IMR-90 (cell line): Measurements from ENCODE around the gene TGFBRAP1. TPM values are rescaled to one million over a fixed set of nuclear protein-coding genes. Genes with fewer than 3 reads are reported as not detected.

Experiments
- ATAC-seq: fragments of 200-7000 bp; cut with Tn5 transposase; 2 replicates; pipeline ENCODE4 v1.9.1; 2020; ENCODE audit warnings: low read depth, mild to moderate bottlenecking, moderate library complexity
- BruUV-seq: library from RNA; stranded (reverse); fragments of 400-500 nt; replicated peaks from 2 replicates; lab custom pipeline; 2021; lab: Mats Ljungman, UMichigan
- CTCF ChIA-PET: fragments of 300-600 bp; formaldehyde crosslinking; extraction: SDS; loops from one replicate; lab custom pipeline; 2021; ENCODE audit warnings: antibody characterized with exemption; lab: Yijun Ruan, JAX
- POLR2A ChIA-PET: fragments of 300-600 bp; sonication (Branson Sonifier 250); formaldehyde crosslinking; loops from one replicate; lab custom pipeline; 2022; ENCODE audit warnings: antibody characterized with exemption; ENCODE audit not compliant: unreplicated experiment; lab: Charles Lee
- DNase-seq: peaks from one replicate; pipeline ENCODE4 v3.0.0; 2013
- H2AFZ ChIP-seq: replicated peaks from 2 replicates; pipeline ENCODE3; 2013; ENCODE audit warnings: low read length, mild to moderate bottlenecking; ENCODE audit not compliant: poor library complexity
- H2AK5ac ChIP-seq: 2 replicates; pipeline ENCODE4 v1.6.1; 2013; ENCODE audit warnings: low read depth, low read length, inconsistent platforms
- H2AK9ac ChIP-seq: replicated peaks from 2 replicates; pipeline ENCODE3; 2013; ENCODE audit warnings: mild to moderate bottlenecking, low read depth, low read length, moderate library complexity; ENCODE audit not compliant: poor library complexity
- H2BK120ac ChIP-seq: 2 replicates; pipeline ENCODE4 v1.6.1; 2013; ENCODE audit warnings: low read depth, low read length, inconsistent platforms
- H2BK15ac ChIP-seq: 3 replicates; pipeline ENCODE4 v1.6.1; 2013; ENCODE audit warnings: low read depth, low read length, inconsistent platforms
- H2BK20ac ChIP-seq: 2 replicates; pipeline ENCODE4 v1.6.1; 2013; ENCODE audit warnings: low read depth, mild to moderate bottlenecking, inconsistent platforms, low read length, moderate library complexity
- H2BK5ac ChIP-seq: 2 replicates; pipeline ENCODE4 v1.6.1; 2013; ENCODE audit warnings: mild to moderate bottlenecking, low read depth, low read length, inconsistent platforms; ENCODE audit not compliant: poor library complexity, severe bottlenecking
- H3K14ac ChIP-seq: replicated peaks from 2 replicates; pipeline ENCODE4 v1.6.1; 2013; ENCODE audit warnings: low read depth, low read length, inconsistent platforms
- H3K18ac ChIP-seq: 2 replicates; pipeline ENCODE4 v1.6.1; 2013; ENCODE audit warnings: low read depth, low read length, control low read depth
- H3K23ac ChIP-seq: 2 replicates; pipeline ENCODE4 v1.6.1; 2013; ENCODE audit warnings: low read depth, low read length, inconsistent platforms
- H3K27ac ChIP-seq: 2 replicates; pipeline ENCODE4 v1.5.1; 2013; ENCODE audit warnings: mild to moderate bottlenecking, control low read depth, low read length; ENCODE audit not compliant: insufficient read depth
- H3K27me3 ChIP-seq: 2 replicates; pipeline ENCODE4 v1.6.1; 2013; ENCODE audit warnings: low read length; ENCODE audit not compliant: control insufficient read depth, insufficient read depth
- H3K36me3 ChIP-seq: 2 replicates; pipeline ENCODE4 v1.6.1; 2013; ENCODE audit warnings: low read length, mixed read lengths; ENCODE audit not compliant: control insufficient read depth, insufficient read depth
- H3K4ac ChIP-seq: 2 replicates; pipeline ENCODE4 v1.6.1; 2013; ENCODE audit warnings: low read depth, low read length, inconsistent platforms
- H3K4me1 ChIP-seq: 2 replicates; pipeline ENCODE4 v1.6.1; 2013; ENCODE audit warnings: low read length, mixed read lengths; ENCODE audit not compliant: control insufficient read depth, insufficient read depth
- H3K4me2 ChIP-seq: 2 replicates; pipeline ENCODE4 v1.6.1; 2013; ENCODE audit warnings: low read depth, mild to moderate bottlenecking, control low read depth, low read length, moderate library complexity
- H3K4me3 ChIP-seq: 2 replicates; pipeline ENCODE4 v1.5.1; 2013; ENCODE audit warnings: low read depth, mild to moderate bottlenecking, control low read depth, low read length, moderate library complexity; ENCODE audit not compliant: insufficient read depth
- H3K56ac ChIP-seq: 2 replicates; pipeline ENCODE4 v1.6.1; 2013; ENCODE audit warnings: low read length, inconsistent platforms; ENCODE audit not compliant: insufficient read depth; ENCODE audit errors: extremely low read depth
- H3K79me1 ChIP-seq, 2 experiments: 2 replicates each; pipeline ENCODE4 v1.6.1; 2013; ENCODE audit warnings: low read length in 2 of 2, inconsistent platforms in 1 of 2, low read depth in 1 of 2
- H3K9ac ChIP-seq: 2 replicates; pipeline ENCODE4 v1.6.1; 2013; ENCODE audit warnings: low read depth, low read length, control low read depth
- H3K9me1 ChIP-seq: 2 replicates; pipeline ENCODE4 v1.6.1; 2013; ENCODE audit warnings: low read length, inconsistent platforms; ENCODE audit not compliant: insufficient read depth
- H3K9me3 ChIP-seq: 2 replicates; pipeline ENCODE4 v1.6.1; 2013; ENCODE audit warnings: low read length; ENCODE audit not compliant: control insufficient read depth, insufficient read depth
- H4K20me1 ChIP-seq: 2 replicates; pipeline ENCODE4 v1.6.1; 2013; ENCODE audit warnings: low read length, inconsistent platforms; ENCODE audit not compliant: insufficient read depth
- H4K5ac ChIP-seq: 2 replicates; pipeline ENCODE4 v1.6.1; 2013; ENCODE audit warnings: mild to moderate bottlenecking, low read depth, low read length, control low read depth
- H4K8ac ChIP-seq, 2 experiments: 2 replicates each; pipeline ENCODE4 v1.6.1; 2013; ENCODE audit warnings: low read depth in 2 of 2, low read length in 2 of 2, control low read depth in 1 of 2, inconsistent platforms in 1 of 2
- H4K91ac ChIP-seq: 2 replicates; pipeline ENCODE4 v1.6.1; 2013; ENCODE audit warnings: low read depth, low read length, inconsistent platforms; ENCODE audit not compliant: insufficient read depth
- CHD1 ChIP-seq: IDR thresholded peaks from 2 replicates; pipeline ENCODE4 v1.6.1; 2012; ENCODE audit warnings: low read depth, low read length, improper control_type of control experiment
- CTCF ChIP-seq: conservative IDR thresholded peaks from 2 replicates; pipeline ENCODE4 v1.5.1; 2012; ENCODE audit warnings: mild to moderate bottlenecking, low read depth, low read length, improper control_type of control experiment
- RAD21 ChIP-seq: IDR thresholded peaks from 2 replicates; pipeline ENCODE4 v1.6.1; 2012; ENCODE audit warnings: low read length, improper control_type of control experiment
- WGBS, 2 experiments: methylation state at CpG; one replicate each; pipeline versions ENCODE4 v1.1.5 to v1.1.7; 2013; ENCODE audit warnings: missing lambda C conversion rate in 2 of 2; ENCODE audit not compliant: insufficient read length in 1 of 2; ENCODE audit errors: extremely low coverage in 2 of 2; 5-methylcytosine and 5-hydroxymethylcytosine counted together
- dilution Hi-C: fragments of 300-500 bp; cut with HindIII; formaldehyde crosslinking; loops from one replicate; pipeline ENCODE4 v1.14.3; 2018; ENCODE audit warnings: low sequenced_read_pairs; ENCODE audit not compliant: unreplicated experiment
- in situ Hi-C: fragments of 300-500 bp; cut with MboI; formaldehyde crosslinking; loops from 3 replicates; pipeline ENCODE4 v1.14.3; 2019; ENCODE audit warnings: low sequenced_read_pairs, inconsistent platforms, mixed read lengths
- intact Hi-C: fragments of 100-400 bp; cut with micrococcal nuclease; formaldehyde crosslinking; loops from 2 replicates; pipeline ENCODE4 v1.10.0; 2022
- polyA plus RNA-seq, 3 experiments: library from polyadenylated mRNA; depleted of rRNA; stranded (reverse); fragments of >200 nt; gene quantifications; 2 replicates each; pipeline ENCODE4 v1.2.3, GENCODE V29; 2012; ENCODE audit warnings: low replicate concordance in 1 of 3
- total RNA-seq: library from RNA; depleted of rRNA; stranded (reverse); fragments of >200 nt; gene quantifications from 2 replicates; pipeline ENCODE4 v1.2.3, GENCODE V29; 2012

Gene TGFBRAP1
- total and polyA plus RNA-seq, 2 of the 4 experiments (the other 2 are of a cell fraction): 7.2 to 10.4 TPM

- H2AFZ ChIP-seq: no peak overlapping the region
- no TSS peak for BruUV-seq
- no peak overlapping the region for H3K4me2 ChIP-seq
Measured at GRCh38 chr2:105324101-105324500, 5.4 kb downstream of the TGFBRAP1 start.

More at GRCh38 chr2:105324101-105324500, 5.4 kb downstream of the TGFBRAP1 start:
- Histone ChIP-seq H3K27ac (no peak overlapping the region), H3K14ac (no peak overlapping the region), H2BK20ac (no peak overlapping the region), H3K4me3 (no peak overlapping the region), H2BK5ac (no peak overlapping the region), H2AK9ac (no peak overlapping the region), H3K23ac (no peak overlapping the region), H3K18ac (no peak overlapping the region), H4K5ac (no peak overlapping the region), H2BK120ac (no peak overlapping the region), H3K4me1 (peaks cover 22% of the 10 kb centered on the region), H3K9me1 (peaks cover 27% of the 10 kb centered on the region), H3K79me1 (peaks cover 45 to 76% of the 10 kb centered on the region in 2 experiments), H2AK5ac (no peak overlapping the region), H3K9me3 (no peaks in the 10 kb centered on the region), H3K36me3 (no peaks in the 10 kb centered on the region), H3K56ac (no peak overlapping the region), H4K8ac (0 out of 4 replicates have a peak overlapping the region, but pooled peaks of 1 of the 2 experiments have one; percentile 32), H2BK15ac (no peak overlapping the region), H4K91ac (no peak overlapping the region), H3K9ac (no peak overlapping the region), H4K20me1 (peaks cover 20% of the 10 kb centered on the region; the same call in 1 of the 2 replicates), H3K4ac (no peak overlapping the region), H3K27me3 (no peaks in the 10 kb centered on the region)
- ATAC-seq: no peak
- dilution Hi-C loops: no loop called here
- TF ChIP-seq CTCF (no peak), RAD21 (no peak), CHD1 (no peak)
- intact Hi-C loops: no loop called here
- WGBS, 2 experiments: no CpG with 5 or more reads among the region's 4 CpGs
- no peak for DNase-seq
- ChIA-PET CTCF (no interaction called here), POLR2A (no interaction called here)
- in situ Hi-C loops: no loop called here
